ENCODE data around the gene LANCL3. TPM values are rescaled to one million over a fixed set of nuclear protein-coding genes. Genes with fewer than 3 reads are reported as not detected.
"Not testable (repeated sequence)": the region's sequence is repeated elsewhere in the genome, so short reads cannot be mapped to it uniquely, and the experiment has no call there.

LANCL3 gene
- total RNA-seq: under 1 TPM; 0.38 to 0.65 TPM

- POLR2A ChIA-PET, CTCF ChIA-PET: not testable (repeated sequence)
Measured at GRCh38 chrX:37571426-37572107, at the start of gene LANCL3. TSS of gene LANCL3 (plus strand) at chrX:37571661. CDS start at chrX:37571871, 210 bp downstream.

DNA sequence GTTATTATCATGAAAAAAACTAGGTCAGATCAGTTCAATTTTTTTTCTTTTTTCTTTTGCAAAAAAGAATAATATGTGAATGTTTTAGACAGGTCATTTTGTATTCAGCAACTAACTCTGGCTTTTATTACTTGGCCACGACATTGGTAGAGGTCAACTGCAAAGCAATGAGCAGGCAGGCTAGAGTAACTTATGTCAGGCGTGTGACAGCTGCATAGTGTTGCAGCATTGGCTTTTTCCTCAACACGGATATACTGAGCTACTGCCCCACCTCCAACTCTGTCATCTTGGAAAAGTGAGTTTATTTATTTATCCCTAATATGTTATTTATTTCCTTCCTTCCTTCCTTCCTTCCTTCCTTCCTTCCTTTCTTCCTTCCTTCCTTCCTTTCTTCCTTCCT, 47.8 kb upstream of the LANCL3 start:
- POLR2A ChIA-PET, CTCF ChIA-PET: not testable (repeated sequence)

GRCh38 chrX:37541991-37542390, 29.5 kb upstream of the LANCL3 start:
- ChIA-PET POLR2A (no interaction called here), CTCF (no interaction called here)

DNA sequence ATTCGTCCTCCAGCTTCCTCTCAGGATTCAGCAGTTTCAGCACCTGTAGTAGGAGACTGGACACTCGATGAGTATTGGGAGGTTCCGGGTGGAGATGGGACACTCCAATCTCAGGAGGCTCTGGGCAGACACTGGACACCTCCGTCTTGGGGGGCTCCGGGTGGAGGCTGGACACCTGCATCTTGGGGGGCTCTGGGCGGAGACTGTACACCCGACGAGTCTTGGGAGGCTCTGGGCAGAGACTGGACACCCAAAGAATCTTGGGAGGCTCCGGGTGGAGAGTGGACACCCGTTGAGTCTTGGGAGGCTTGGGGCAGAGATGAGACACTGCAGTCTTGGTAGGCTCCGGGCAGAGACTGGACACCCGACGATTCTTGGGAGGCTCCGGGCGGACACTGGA, 28.7 kb upstream of the LANCL3 start:
- POLR2A ChIA-PET: no interaction called here
- CTCF ChIA-PET: no interaction called here

- ChIA-PET POLR2A (no interaction called here), CTCF (no interaction called here)
Measured at GRCh38 chrX:37543324-37543723, 28.1 kb upstream of the LANCL3 start.

DNA sequence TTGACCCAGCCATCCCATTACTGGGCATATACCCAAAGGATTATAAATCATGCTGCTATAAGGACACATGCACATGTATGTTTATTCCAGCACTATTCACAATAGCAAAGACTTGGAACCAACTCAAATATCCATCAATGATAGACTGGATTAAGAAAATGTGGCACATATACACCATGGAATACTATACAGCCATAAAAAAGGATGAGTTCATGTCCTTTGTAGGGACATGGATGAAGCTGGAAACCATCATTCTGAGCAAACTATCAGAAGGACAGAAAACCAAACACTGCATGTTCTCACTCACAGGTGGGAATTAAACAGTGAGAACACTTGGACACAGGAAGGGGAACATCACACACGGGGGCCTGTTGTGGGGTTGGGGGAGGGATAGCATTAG, 26.9 kb upstream of the LANCL3 start:
- CTCF ChIA-PET: not testable (repeated sequence)

GRCh38 chrX:37545066-37545465, 26.4 kb upstream of the LANCL3 start:
- ChIA-PET CTCF (no interaction called here), POLR2A (no interaction called here)

More for the DNA sequence above, 26.9 kb upstream of the LANCL3 start:
- POLR2A ChIA-PET: not testable (repeated sequence)

GRCh38 chrX:37549619-37550018, 21.8 kb upstream of the LANCL3 start:
- POLR2A ChIA-PET, CTCF ChIA-PET: not testable (repeated sequence)

GRCh38 chrX:37553476-37553875, 18.0 kb upstream of the LANCL3 start:
- ChIA-PET CTCF (no interaction called here), POLR2A (no interaction called here)

GRCh38 chrX:37565254-37565653, 6.2 kb upstream of the LANCL3 start:
- CTCF ChIA-PET, POLR2A ChIA-PET: not testable (repeated sequence)

GRCh38 chrX:37570349-37570748, 1.1 kb upstream of the LANCL3 start:
- CTCF ChIA-PET, POLR2A ChIA-PET: not testable (repeated sequence)

DNA sequence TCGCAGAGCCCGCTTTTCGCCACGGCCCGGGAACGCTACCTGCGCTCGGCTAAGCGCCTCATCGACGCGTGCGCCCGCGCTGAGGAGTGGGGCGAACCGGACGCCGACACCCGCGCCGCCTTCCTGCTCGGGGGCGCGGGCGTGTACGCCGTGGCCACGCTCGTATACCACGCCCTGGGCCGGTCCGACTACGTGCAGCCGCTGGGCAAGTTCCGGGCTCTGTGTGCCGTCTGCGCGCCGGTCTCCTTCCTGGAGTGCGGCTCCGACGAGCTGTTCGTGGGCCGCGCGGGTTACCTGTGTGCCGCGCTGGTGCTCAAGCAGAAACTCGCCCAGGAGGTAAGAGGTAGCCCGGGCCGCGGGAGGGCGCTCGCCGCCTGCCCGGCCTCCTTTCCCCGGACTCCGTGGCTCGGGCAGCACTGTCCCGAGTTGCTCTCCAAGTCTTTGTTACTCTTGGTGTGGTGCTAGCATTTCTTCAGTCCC, 687 bp downstream of the LANCL3 start:
- CTCF ChIA-PET: not testable (repeated sequence)

GRCh38 chrX:37573121-37573520, 1.7 kb downstream of the LANCL3 start:
- CTCF ChIA-PET, POLR2A ChIA-PET: not testable (repeated sequence)

More for the DNA sequence above, 687 bp downstream of the LANCL3 start:
- POLR2A ChIA-PET: not testable (repeated sequence)

DNA sequence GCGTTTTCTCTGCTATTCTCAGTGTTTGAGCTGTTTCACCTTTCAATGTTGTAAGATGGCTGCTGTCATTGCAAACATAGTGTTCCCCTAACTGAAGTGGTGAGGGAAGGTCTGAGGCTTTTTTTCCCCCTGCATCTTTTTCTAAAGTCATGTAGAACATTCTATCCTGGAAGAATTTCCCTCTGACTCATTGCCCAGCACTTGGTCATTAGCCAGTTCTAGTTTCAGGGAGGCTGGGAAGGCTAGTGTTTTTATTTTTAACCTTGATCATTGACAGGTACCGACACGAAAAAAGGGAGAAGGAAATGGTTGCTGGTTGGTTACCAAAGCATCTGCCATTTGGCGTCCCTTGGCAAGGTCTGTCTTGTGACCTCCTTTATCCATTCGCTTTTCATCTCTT, 6.6 kb downstream of the LANCL3 start:
- ChIA-PET CTCF (no interaction called here), POLR2A (no interaction called here)

GRCh38 chrX:37580080-37580479, 8.6 kb downstream of the LANCL3 start:
- CTCF ChIA-PET: no interaction called here
- POLR2A ChIA-PET: no interaction called here

- POLR2A ChIA-PET, CTCF ChIA-PET: not testable (repeated sequence)
Measured at GRCh38 chrX:37587337-37587736, 15.9 kb downstream of the LANCL3 start.

- CTCF ChIA-PET: no interaction called here
- POLR2A ChIA-PET: no interaction called here
Measured at GRCh38 chrX:37590047-37590446, 18.6 kb downstream of the LANCL3 start.

DNA sequence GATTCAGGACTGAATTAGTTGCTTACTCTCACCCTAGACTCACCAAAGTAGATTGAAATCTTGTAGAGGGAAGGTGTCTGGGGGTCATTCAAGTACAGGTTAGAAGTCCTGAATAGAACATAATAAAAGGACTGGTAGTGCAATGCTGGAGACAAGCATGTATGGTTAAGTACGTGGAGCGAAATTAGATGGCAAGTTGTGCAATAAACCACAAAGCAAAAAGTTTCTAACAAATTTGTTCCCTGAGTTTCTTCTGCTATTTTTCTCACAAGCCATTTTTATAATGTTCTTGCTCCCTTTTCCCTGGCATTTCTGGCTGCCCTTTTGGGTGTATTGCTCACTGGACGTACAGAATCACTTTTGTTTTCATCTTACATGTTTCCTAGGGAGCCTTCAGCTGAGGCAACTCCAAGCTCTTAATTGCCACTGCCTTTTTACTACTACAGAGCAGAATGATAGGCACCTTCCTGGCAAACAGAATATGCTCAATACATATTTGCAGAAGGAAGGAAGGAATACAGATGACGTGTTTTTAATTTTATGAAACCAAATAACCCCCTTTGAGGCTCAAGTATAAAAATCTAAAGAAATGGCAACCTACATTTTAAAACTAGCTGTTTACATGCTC, 23.4 kb downstream of the LANCL3 start:
- POLR2A ChIA-PET: no interaction called here

GRCh38 chrX:37599729-37600128, 28.3 kb downstream of the LANCL3 start:
- ChIA-PET POLR2A (no interaction called here), CTCF (no interaction called here)

More for the DNA sequence above, 23.4 kb downstream of the LANCL3 start:
- CTCF ChIA-PET: no interaction called here

DNA sequence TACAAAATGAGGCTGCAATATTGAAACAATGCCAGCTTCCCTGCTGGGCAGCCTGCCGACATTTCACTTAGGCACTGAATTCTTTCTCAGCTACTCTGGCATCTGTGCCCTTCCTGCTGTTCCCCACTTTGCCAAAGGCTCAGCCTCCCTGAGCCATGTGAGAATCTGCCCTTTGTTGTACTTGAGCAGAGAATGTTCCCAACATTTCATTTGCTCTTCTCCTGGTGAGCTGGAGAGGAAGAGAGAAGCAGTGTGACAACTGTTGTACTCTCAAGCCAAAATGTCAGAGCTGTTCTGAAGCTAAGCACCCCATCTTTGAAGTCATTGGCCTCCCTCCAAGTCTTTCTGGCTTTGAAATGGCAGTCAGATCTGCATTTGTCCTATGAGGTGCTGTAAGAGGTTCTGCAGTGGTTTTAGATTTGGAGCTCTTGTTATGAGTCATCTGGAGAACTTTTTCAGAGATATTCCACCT, 32.5 kb downstream of the LANCL3 start:
- ChIA-PET CTCF (no interaction called here), POLR2A (no interaction called here)

DNA sequence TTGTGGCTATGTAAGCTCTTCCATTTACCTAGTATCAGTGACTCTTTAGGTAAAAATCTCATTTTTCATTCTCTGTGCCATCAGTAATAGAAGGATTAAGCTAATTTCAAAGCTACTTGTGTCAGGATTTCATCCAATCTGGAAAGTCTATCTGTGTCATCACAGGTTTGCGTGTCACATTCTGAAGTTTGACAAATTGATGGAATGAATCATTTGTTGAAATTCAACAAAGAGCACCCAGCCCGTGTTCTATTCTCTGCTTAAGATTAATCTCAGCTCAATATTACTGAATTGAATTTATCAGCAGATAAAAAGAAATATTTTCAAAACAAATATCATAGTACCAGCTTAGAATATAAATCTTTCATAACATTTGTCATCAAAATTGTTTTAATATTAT, 35.8 kb downstream of the LANCL3 start:
- CTCF ChIA-PET: no interaction called here
- POLR2A ChIA-PET: no interaction called here

- ChIA-PET POLR2A (no interaction called here), CTCF (no interaction called here)
Measured at GRCh38 chrX:37608156-37608555, 36.7 kb downstream of the LANCL3 start.

Measured in activated CD8-positive, alpha-beta memory T cell treated with anti-CD3 and anti-CD28 coated beads for 36 hours (primary cell).